NCI-H82 (cell line): Measurements from ENCODE around the gene OPA1.

Source experiments
- DNase-seq: peaks from one replicate; lab custom pipeline; 2025; lab: John Stamatoyannopoulos, UW

The OPA1 gene

DNA sequence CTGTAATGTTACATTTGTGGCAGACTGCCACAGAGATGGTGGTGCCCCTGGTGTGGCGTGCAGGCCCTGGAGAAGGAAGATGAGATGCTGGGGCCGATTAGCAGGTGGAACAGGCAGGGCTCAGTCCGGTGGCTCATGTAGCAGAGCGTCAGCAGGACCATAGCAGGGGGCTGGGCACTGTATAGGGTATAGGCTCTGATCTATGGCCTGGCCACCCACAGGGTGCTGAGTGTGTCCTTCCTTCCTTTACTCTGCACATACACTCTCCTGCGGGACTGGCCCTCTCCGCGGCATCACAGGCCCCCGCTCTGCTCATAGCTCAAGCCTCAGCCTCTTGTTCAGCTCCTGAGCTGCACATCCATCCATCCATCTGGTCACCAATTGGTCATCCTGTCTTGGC, 143.6 kb downstream of the OPA1 start:
- DNase-seq: no peak

DNA sequence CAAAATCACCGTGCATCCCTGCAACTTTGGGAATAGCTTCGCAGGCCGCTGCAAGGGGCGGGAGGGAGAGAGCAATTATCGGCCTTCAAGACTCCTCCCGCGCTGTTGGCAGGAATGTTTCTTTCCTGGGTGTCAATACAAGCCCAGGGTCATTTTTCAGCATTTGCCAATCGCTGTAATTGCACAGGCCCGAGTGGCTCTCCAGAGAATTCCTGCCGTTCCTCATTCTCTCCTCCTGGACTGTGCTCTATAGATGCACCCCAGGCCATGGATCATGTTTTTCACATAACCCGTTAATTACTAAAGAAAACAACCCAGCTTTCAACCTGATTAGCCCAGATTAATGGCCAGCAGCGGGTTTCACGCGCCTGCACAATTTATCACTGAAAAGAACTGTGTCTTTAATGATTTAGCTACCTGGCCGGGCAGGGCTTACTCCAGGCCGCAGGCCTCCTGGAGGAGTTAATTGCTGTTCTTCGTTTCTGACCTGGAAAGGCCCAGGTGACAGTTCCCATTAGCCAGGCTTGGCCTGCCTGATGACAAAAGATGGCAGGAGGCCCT, 144.3 kb downstream of the OPA1 start:
- peak; percentile 37 for DNase-seq

DNA sequence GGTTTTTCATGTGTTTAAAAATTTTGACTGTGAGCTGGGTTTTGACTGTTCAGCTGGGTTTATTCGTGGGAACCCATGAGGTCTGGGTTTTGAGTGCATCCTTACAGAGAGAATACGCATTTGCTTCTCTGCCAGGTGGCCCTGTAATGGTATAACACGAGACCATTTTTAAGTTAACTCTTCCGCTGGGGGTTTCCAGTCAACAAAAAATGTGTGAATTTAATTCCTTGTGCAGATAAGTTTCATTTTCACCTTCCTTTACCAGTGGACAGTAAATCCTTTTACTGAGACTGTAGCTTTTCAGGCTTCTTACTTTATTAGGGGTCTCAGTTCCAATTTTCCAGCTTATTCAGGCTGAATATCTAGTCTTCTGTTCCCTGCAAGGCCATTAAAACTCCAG, 149.6 kb downstream of the OPA1 start:
- no peak for DNase-seq

DNA sequence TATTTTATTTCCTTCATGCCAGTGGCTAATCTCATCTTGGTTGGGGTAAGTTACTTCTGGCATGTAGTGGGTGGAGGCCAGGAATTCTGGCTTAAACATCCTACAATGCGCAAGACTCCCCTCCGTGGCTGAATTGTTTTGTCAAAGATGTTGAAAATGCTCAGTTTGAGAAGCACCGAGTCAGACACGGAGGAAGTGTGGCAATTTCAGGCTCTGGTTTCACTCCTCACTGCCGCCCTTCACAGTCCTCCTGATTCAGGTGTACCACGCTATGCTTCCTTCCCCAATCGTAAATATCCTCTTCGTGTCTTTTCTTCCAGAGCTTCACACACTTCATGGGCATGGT, 150.7 kb downstream of the OPA1 start:
- DNase-seq: no peak

DNA sequence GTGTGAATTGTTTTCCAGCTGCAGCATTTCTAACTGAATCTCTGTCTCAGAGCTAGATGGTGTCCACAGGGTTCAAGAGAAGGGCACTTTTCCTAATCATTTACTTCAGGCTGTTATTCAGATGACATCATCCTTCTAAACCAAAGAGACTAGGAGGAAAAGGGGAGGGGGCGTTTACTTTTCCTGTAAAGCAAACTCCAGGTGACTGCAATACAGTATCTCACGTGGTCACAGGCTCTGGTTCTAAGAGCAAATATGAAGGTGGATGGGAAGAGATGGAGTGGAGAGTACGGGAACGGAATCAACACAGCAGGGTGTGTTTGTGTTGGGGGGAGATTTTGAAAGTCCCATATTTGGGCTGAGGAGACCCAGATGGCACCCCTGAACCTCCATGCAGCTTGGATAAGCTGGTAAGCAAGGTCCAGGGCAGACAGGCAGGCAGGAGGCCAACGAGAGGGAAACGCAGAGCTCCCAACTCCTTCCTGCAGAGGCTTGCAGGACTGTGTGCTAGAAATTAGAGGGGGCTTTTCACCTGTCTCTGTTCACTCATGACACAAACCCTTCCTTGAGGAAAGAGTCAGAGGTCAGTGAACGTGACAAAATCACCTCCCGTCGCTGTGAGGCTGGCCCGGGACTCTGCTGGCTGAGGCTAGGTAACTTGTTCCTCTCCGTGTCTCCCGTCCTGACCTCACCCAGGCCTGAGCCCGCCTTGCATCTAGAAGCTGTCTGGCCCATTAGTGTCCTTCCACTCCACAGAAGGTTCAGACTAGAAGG, 151.2 kb downstream of the OPA1 start:
- no peak for DNase-seq

DNA sequence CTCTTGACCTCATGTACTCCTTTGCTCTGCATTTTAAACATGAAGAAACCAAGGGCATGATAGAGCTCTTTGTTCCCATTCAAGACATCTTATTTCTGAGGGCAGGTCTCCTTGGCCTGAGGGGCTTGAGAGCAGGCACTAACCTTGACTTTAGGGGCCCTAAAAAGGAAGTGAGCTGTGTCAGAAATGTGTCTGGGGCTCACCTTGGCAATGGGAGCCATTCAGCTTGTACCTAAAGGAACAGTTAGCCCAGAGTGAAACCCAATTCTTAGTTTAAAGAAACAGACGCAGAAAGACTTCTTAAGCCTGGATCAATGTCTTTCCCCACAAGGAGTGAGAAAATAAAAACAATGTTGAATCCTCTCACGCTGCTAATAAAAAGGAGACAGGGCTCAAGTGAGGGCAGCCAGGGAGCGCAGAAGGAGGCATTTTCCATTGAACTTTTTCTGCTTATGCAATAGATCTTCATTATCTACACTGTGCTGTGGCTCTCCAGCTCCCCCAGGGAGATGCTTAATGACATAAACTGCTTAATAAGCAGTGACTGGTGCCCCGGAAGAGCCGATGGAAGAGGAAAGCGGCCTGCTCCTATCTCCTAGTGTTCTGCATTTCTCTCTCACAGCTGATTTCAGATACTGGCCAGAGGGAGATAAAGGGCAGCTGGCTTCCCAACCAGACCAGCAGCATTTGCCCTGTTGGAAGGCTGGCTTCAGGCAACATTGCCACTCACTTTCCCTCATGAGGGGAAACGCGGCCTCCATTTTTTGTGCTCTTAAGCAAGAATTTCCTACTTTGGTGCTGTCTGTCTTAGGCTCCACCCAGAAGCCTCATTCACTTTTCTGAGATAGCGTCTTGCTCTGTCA, 152.0 kb downstream of the OPA1 start:
- DNase-seq: peak; percentile 85

DNA sequence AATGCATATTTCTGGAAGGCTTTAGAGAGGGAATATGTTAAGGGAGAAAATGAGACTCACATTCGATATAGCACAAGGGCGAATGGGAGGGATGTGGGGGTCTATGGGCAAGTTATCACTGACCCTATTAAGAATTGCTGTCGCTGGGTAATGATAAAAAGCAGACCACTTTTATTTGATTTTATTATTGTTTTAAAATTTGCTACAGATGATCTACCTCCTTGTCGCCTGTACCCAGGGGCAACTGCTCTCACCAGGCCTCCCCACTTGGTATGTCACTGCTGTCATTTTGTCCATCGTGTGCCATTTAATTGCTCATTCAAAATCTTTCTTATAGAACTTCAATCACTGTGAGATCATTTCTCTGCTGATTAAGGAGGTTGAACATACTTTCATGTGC, 153.8 kb downstream of the OPA1 start:
- DNase-seq: no peak
